ENCODE data around the gene NTRK3. TPM values are rescaled to one million over a fixed set of nuclear protein-coding genes. Genes with fewer than 3 reads are reported as not detected.

Gene NTRK3
- total and polyA plus RNA-seq, 2 of the 13 experiments (the other 11 are each of a cell fraction or from before 2014, with no cell fraction given): not detected

GRCh38 chr15:87843312-87843711, 413.2 kb downstream of the NTRK3 start (continued):
- TF ChIP-seq ELK4 (CRISPR knock-in tag; IDR thresholded peaks at IDR 0.05; ENCODE audit: borderline replicate concordance): no peak

- WGBS (ENCODE audit: low lambda C conversion rate): no CpG with 5 or more reads among the region's 1 CpG
- POLR2A ChIA-PET: no interaction called here
- no peak for TF ChIP-seq ZNF446 (CRISPR knock-in tag; IDR thresholded peaks at IDR 0.05)
- no peak for TF ChIP-seq FOXO1 (CRISPR knock-in tag; IDR thresholded peaks at IDR 0.05)
- TF ChIP-seq ZNF589 (CRISPR knock-in tag; conservative IDR thresholded peaks at IDR 0.05): no peak
- no peak for TF ChIP-seq ZNF367 (CRISPR knock-in tag; IDR thresholded peaks at IDR 0.05; ENCODE audit: borderline replicate concordance)
- TF ChIP-seq TOE1 (CRISPR knock-in tag; IDR thresholded peaks at IDR 0.05): no peak
- no peak for TF ChIP-seq NAIF1 (CRISPR knock-in tag; IDR thresholded peaks at IDR 0.05; ENCODE audit: borderline replicate concordance)
- no peak for TF ChIP-seq THAP11 (CRISPR knock-in tag; IDR thresholded peaks at IDR 0.05)
- no peak for TF ChIP-seq ZNF282 (IDR thresholded peaks at IDR 0.05; ENCODE audit: partially characterized antibody)
- TF ChIP-seq ZNF24 (IDR thresholded peaks at IDR 0.05): no peak
- no peak for TF ChIP-seq MTERF4 (CRISPR knock-in tag; IDR thresholded peaks at IDR 0.05)
- no peak for TF ChIP-seq ZSCAN30 (CRISPR knock-in tag; IDR thresholded peaks at IDR 0.05)
- no peak for TF ChIP-seq AGO1 (IDR thresholded peaks at IDR 0.05; ENCODE audit: low read depth, low read length, poor library complexity, severe bottlenecking)
- TF ChIP-seq FOXA1 (IDR thresholded peaks at IDR 0.05): no peak
- no peak for TF ChIP-seq FOXA1 (CRISPR knock-in tag; IDR thresholded peaks at IDR 0.05)
- TF ChIP-seq ZNF138 (CRISPR knock-in tag; IDR thresholded peaks at IDR 0.05; ENCODE audit: low read depth): no peak
- no peak for TF ChIP-seq ZNF121 (CRISPR knock-in tag; IDR thresholded peaks at IDR 0.05)
- no peak for TF ChIP-seq THAP7 (CRISPR knock-in tag; IDR thresholded peaks at IDR 0.05)
- TF ChIP-seq POLR2AphosphoS2 (IDR thresholded peaks at IDR 0.05; ENCODE audit: low read depth, low read length): no peak
These were observed 415.0 kb downstream of the NTRK3 start for GRCh38 chr15:87841426-87841998.

More at GRCh38 chr15:87841426-87841998, 415.0 kb downstream of the NTRK3 start:
- H3K27ac ChIP-seq (ENCODE audit: extremely low read length, insufficient read depth, low read length): no peak overlapping the region
- H3K36me3 ChIP-seq (replicated peaks in 1 of 2; ENCODE audit: control insufficient read depth in 1 of 2, insufficient read depth in 2 of 2, low read length in 2 of 2): no peaks in the 10 kb centered on the region
- CTCF ChIA-PET (ENCODE audit: low intra/inter-chr PET ratio, low total read pairs): no interaction called here
- FAIRE-seq: no peak
- DNase-seq (ENCODE audit: low spot score): no peak
- peaks cover 64% of the 10 kb centered on the region for H3K9me3 ChIP-seq (ENCODE audit: low read length)
- intact Hi-C loops (cut with micrococcal nuclease; ENCODE audit: unreplicated experiment) (no loop called here), in situ Hi-C loops (cut with HindIII; ENCODE audit: extremely low pct_ligation_motif_present, low pct_unique_long_range_greater_than_20kb) (no loop called here)
- H3K4me2 ChIP-seq (ENCODE audit: low read depth, low read length): no peak overlapping the region
- H4K20me1 ChIP-seq (ENCODE audit: insufficient read depth, low read length): no peaks in the 10 kb centered on the region
- no peak for ATAC-seq
- no peaks in the 10 kb centered on the region for H3K79me2 ChIP-seq (ENCODE audit: insufficient read depth, low read length)
- H3K27me3 ChIP-seq (ENCODE audit: control insufficient read depth in 1 of 2, insufficient read depth in 2 of 2, low read length in 2 of 2): no peaks in the 10 kb centered on the region
- H2AFZ ChIP-seq (ENCODE audit: low read length): no peak overlapping the region
- H3K4me1 ChIP-seq (ENCODE audit: insufficient read depth, low read length): no peaks in the 10 kb centered on the region
- no peak overlapping the region for H3K9ac ChIP-seq (ENCODE audit: insufficient read depth, low read depth, low read length)
- H3K4me3 ChIP-seq (replicated peaks in 1 of 3; ENCODE audit: insufficient read depth in 1 of 3, low read depth in 2 of 3, low read length in 3 of 3): no peak overlapping the region
- BruUV-seq (replicated peaks): no TSS peak
